HG02943 (cell line): ENCODE measurements around the gene PMPCB.
"Not testable (repeated sequence)": the region's sequence is repeated elsewhere in the genome, so short reads cannot be mapped to it uniquely, and the experiment has no call there.

Experiments used
- ATAC-seq: cut with Tn5 transposase; IDR thresholded peaks from one replicate; pipeline ENCODE4 v1.9.1; 2021; ENCODE audit warnings: mild to moderate bottlenecking, low read depth, moderate library complexity; ENCODE audit not compliant: unreplicated experiment

PMPCB gene, protein sequence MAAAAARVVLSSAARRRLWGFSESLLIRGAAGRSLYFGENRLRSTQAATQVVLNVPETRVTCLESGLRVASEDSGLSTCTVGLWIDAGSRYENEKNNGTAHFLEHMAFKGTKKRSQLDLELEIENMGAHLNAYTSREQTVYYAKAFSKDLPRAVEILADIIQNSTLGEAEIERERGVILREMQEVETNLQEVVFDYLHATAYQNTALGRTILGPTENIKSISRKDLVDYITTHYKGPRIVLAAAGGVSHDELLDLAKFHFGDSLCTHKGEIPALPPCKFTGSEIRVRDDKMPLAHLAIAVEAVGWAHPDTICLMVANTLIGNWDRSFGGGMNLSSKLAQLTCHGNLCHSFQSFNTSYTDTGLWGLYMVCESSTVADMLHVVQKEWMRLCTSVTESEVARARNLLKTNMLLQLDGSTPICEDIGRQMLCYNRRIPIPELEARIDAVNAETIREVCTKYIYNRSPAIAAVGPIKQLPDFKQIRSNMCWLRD

DNA sequence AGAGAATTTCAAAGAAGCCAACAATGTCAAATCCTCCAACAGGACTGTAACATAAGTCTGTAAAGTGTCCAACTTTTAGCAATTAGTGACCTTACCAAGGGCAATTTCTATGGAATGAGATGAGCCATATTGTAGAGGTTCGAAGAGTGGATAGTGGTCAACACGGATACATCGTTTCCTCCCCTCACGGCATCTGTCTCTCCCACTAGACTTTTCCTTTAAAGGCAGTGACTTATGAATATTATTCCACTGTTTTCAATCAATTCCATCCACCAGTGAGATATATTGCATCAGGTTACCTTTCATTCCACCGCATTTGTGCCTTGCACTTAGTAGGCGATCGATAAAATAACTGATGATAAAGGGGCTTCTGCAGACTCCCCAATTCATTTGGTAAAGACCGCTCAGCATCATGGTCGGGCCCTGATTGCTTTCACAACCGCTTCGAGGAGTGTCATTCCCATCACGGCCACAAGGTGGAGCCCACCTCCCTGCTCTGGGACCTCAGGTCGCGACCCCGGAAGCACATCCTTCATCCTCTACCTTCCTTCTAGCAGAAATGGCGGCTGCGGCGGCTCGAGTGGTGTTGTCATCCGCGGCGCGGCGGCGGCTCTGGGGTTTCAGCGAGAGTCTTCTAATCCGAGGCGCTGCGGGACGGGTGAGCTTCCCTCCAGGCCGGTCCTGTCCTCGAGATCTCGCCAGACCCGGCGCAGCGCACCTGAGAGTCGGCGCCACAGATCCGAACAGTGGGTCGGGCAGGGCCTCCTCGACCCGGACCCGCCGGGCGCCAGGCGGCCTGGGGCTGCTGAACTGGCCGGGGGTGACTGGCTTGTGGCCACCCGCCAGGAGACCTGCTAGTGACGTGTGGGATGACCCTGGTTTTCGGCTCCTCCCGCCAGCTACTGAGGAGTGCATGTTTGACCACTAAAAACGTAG, at the start of gene PMPCB:
Gene PMPCB, plus strand, starts transcription at position 535 of the 936 bp plus-strand sequence. Its CDS starts 25 bp downstream, at position 560.
- ATAC-seq, result peak; percentile 93

DNA sequence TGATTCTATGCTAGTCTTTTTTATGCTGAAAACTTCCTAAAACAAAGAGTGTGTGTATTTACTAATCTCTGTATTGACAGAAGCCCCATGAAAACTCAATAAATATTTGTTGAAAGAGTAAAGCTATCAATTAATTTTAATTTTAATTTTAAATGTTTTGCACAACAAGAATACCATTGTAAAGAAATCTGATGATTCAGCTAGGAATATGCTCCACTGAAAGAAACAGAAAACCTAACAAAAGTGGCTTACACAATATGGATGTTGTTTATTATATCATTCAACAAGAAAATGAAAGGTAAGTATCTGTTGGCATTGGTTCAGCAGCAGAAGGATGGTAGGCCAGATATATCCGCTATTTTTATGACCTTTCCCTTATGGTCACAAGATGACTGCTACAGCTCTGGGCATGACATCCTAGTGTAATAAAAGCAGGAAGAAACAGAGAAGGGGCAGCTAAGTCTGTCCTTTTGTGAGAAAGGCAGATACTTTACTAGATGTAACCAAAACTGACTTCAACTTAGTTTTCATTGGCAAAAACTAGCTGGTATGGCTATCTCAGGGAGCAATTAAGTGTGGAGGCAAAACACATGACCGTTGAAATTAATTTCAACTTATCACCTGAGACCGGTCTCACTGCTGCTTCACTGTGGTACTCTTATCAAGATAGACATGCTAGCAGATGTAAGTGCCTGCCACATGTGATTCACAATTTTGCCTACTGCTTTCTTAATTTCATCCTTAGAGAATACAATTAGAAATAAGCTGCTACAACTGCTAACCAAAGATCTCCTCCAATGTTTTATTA, 43.3 kb upstream of the PMPCB start:
- not testable (repeated sequence) for ATAC-seq

DNA sequence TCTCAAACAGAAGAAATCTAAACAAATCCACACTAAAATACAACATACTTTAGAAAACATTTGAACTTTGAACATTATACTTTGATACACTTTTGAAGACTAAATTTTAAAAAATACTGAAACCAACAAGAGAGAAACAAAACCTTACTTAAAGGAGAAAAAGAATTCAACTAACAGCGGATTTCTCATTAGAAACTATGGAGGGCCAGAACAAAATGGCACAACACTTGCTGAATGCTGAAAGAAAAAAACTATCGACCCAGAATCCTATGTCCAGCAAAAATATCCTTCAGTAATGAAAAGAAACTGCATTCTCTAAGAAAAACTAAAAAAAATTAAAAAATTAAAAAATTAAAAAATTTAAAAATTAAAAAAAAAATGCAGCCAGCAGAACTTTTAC, 33.2 kb upstream of the PMPCB start:
- not testable (repeated sequence) for ATAC-seq

DNA sequence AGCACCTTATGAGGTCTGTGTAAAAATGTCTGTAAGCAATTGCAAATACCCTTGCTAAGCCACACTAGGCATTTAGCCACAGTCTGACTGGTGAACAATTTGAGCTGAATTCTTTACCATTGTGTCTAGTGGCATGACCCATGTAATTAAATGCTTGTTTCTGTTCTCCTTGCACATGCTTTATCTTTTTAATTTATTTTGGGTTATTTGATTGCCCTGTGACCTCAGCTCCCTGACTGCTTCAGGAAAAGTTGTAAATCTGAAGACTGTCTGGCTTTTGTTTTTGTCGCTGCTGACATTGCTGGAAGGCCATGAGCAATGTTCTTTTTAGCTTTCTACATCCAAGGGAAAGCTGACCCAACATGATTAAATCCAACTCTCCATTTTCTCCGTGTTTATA, 31.0 kb upstream of the PMPCB start:
- not testable (repeated sequence) for ATAC-seq

DNA sequence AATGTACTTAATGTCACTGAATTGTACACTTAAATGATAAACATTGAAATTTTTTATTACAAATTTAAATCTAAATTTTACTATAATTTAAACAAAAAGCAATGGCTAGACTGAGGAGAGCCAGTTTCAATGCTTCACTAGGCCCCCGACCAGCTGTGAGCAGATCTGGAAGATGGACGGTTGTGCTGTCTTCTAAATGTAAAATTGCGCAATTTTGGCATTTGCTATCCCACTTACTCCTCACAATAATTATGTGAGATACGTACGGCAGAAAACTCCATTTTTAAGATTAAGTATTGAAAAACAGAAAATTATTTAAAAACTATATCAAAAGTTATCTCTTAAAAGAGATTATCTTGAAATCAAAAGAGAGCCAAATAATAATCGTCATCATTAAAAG, 23.9 kb upstream of the PMPCB start:
- ATAC-seq, result not testable (repeated sequence)

DNA sequence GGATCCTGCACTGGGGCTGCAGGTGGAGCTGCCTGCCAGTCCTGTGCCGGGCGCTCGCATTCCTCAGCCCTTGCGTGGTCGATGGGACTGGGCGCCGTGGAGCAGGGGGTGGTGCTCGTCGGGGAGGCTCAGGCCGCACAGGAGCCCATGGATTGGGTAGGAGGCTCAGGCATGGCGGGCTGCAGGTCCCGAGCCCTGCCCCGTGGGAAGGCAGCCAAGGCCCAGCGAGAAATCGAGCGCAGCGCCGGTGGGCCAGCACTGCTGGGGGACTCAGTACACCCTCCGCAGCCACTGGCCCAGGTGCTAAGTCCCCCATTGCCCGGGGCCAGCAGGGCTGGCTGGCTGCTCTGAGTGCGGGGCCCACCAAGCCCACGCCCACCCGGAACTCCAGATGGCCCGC, 22.4 kb upstream of the PMPCB start:
- ATAC-seq, result not testable (repeated sequence)

DNA sequence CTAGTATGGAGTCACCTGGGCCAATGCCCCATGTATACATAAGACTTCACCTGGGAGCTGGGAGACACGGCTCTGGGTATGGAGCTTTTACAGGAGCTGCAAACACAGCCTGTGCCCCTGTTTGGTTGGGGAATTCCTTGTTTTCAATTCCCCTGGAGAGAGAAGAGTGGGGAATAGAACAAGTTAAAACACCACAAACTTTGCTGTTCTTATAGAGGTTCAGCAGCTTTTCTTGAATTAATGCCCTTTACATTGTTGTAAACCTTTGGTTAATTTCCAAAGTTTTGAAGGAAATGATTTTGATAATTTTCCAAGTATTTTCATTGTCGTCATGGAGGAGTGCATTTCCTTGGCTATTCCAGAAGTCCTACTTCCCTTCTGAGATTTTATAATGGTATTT, 19.0 kb upstream of the PMPCB start:
- not testable (repeated sequence) for ATAC-seq

DNA sequence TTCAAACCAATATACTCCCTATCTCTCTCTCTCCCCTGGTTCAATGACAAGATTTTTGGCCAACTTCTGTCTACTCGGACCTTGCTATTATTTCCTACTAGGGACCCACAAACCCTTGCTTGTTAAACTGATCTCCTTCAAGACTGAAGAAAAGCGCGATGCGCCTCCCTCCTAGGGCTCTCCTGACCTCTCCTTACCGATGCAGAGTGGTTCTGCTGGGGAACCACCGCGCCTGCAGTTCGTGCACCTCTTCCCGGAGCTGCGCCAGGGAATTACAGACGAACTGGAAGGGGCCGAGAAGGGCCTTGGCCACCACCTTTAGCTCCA, 17.6 kb upstream of the PMPCB start:
- ATAC-seq, result peak; percentile 40

DNA sequence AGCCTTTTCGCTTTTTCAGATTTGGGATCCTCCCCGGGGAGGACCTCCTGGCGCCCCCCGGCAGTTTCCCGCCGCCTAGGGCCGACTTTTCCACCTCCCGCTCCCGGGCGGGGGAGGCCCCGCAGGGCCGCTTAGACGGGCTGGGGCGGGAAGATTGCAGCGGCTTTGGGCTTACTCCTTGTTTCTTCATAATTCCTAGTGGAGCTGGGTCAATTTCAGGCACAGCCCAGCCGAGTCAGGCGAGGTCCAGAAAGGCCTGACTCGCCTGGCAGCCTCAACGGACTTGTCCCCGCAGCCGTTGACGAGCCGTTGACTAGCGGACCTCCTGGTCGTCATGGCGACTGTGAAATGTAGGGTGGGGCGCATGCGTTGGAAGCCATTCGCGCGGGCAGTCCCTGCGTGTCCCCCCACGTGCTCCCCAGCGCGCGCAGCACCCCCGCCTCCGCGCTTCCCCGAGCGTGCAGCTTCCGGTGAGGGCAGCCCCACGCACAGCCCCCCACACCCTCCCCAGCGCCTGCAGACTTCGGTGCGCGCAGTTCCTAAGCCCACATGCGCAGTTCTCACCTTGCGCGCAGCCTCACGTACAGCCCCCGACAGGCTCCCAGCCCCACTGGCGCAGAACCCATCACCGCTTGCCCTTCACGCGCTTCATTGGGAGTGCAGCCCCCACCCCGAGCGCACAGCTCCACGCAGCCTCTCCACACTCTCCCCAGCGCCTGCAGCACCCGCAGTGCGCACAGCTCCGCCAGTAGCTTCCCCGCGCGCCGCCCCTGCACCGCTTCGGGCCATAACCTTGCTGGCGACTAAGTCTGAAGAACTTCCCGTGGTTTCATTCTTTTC, 17.1 kb upstream of the PMPCB start:
- ATAC-seq, result peak; percentile 88

DNA sequence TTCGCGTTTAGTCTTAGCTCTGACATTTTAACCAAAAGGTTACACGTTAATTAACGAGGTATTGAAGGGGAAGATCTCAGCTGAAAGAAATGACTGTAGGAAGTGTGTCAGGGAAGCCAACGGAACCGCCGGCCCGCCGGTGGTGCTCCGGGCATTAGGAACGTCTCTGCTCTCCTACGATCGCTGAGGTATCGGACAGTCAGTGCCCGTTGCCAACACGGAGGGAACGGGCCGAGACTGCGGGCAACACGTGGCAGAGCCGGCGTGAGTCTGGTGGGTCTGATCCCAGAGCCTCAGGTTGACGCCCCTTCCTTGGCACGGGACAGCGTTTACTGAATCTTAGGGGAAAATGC, 16.5 kb upstream of the PMPCB start:
- ATAC-seq, result not testable (repeated sequence)

DNA sequence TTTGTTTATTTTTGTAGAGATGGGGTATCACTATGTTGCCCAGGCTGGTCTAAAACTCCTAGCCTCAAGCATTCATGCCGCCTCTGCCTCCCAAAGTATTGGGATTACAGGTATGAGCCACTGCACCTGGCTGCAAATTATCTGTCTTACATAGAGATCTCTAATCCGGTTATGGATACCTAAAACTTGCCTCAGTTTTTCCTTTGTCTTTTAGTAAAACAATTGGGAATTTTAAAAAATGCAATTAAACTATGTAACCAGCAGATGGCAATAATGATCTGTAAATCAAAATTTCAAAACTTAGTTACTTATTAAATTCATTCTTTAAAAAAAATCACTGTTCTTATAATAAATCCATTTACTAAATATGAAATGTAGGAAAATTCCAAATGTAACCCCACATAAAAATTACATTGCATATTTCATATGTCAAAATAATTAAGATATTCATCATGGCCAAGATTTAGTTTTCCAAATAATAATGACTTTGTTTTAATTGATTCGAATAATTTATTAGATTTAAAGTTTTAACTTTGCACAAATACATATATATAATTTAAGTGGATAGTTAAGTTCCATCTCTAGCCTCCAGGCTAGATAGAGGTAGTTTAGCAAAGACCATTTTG, 14.3 kb upstream of the PMPCB start:
- not testable (repeated sequence) for ATAC-seq

DNA sequence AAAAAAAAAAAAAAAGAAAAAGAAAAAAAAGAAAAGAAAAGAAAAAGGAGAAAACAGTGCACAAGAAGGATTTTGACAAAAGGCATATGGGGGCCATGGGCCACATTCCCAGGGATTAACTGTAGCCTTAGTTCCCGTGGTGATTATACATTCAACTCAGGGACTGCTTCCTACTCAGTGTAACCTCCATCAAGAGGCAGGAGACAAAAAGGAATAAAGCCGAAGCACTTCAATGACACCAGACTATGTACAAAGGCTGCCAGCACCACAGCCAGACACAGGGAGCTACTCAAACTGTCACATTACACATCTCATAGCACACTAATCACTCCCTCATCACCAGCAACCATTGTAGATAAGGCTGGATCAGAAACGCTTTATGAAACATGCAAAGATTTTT, 5.1 kb upstream of the PMPCB start:
- ATAC-seq, result no peak

DNA sequence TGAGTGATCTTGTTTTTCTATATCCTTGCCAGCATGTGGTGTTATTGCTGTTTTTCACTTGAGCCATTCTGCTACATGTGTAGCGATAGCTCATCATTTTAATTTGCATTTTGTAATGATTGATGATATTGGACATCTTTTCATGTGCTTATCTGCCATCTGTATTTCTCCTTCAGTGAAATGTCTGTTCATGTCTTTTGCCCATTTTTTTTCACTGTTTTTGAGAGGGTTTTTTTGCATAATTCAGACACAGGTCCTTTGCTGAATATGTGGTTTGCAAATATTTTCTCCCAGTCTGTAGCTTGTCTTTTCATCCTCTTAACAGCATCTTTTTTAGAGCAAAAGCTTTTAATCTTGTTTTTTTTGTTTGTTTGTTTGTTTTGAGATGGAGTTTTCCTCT, 3.7 kb upstream of the PMPCB start:
- no peak for ATAC-seq

DNA sequence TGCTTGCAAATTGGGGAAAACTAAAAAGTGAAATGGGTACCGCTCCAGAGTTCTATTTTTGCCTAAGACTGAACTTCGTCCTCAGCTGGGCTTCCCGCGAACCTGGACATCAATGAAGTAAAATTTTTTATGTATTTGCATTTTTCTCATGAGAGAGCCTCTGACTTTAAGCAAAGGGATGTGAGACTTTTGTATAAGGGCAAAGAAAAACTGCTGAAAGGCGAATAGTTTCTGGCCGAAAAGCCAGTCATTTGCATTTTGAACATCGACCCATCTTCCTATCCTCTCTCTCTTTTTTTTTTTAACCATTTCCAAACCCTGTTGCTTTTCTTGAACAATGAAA, 573 bp downstream of the PMPCB start:
- peak; percentile 5 for ATAC-seq

DNA sequence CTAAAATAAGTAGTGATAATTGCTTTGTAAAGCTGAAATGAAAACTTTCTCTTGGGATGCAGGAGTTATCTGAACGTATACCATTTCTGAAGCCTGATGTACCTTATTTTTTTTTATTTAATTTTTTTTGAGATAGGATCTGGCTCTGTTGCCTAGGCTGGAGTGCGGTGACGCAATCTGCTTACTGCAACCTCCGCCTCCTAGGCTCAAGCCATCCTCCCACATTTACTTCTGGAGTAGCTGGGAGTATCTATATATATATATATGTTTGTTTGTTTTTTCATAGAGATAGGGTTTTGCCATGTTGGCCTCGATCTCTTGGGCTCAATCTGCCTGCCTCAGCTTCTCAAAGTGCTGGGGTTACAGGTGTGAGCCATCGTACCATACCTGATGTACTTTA, 2.4 kb downstream of the PMPCB start:
- ATAC-seq, result no peak

DNA sequence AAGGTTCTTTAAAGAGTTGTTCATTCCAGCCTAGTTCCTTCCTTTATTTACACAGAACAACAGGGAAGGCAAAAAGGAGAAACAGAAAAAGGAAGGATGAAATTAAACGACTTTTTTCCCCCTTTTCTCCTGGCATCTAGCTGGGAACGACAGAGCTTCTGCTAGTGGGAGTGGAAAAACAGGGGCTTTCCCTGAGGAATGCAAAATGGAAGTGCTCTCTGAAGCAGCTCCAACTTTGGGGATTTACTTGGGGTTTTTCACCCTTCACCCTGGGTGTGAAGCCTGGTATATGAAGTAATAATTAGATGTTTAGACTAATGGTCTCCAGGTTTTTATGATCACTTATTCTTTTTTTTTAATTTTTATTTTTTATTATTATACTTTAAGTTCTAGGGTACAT, 4.2 kb downstream of the PMPCB start:
- ATAC-seq, result no peak

DNA sequence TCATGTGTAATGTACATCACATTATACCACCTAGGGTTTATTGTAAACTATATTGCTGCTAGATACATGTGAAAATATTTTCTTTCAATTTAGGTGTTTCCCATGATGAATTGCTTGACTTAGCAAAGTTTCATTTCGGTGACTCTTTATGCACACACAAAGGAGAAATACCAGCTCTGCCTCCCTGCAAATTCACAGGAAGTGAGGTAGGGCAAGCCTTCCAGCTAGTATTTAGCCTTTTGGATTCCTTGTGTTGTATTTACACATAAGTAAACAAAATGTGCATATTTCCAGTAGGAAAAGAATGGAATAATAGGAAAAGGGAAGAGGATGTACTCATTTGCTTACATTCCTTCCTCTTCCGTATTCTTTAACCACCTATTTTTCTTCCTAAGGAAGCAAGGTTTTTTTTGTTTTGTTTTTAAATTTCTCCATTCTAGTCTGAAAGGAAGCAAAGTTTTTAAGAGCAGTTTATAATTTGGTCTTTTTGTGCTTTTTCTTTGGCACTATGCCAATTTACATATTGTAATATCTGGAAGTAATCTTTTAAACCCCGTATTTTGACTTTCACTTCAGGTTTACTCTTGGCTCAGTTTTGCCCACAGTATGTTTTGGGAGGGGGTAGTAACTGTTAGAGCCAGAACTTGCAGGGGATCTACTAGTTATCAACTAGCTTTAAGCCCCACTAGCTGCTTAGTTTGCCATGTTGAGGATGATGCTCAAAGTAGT, 10.4 kb downstream of the PMPCB start:
- no peak for ATAC-seq

DNA sequence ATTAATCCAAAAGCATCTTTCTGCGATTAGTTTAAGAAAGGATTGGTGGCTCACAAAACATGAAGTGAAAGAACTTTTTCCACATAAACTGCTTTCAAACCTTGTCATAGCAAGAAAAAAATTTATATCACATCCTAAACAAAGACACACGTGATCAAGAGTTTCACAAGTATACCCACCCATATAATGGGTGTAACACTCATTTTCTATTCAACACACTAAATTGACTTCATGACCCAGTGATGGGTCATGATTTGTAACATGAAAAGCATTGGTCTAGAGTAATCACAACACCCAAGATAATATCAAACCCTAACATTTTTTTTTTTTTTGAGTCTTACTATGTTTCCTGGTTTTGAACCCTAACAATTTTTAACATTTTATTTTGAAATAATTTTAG, 17.6 kb downstream of the PMPCB start:
- ATAC-seq, result no peak
